ENCODE data around the gene WWOX. TPM values are rescaled to one million over a fixed set of nuclear protein-coding genes. Genes with fewer than 3 reads are reported as not detected.

Gene WWOX
- total and polyA plus RNA-seq, 2 donors (not counting 1 experiment from before 2014, with no cell fraction given): 10.5 to 42.3 TPM

DNA sequence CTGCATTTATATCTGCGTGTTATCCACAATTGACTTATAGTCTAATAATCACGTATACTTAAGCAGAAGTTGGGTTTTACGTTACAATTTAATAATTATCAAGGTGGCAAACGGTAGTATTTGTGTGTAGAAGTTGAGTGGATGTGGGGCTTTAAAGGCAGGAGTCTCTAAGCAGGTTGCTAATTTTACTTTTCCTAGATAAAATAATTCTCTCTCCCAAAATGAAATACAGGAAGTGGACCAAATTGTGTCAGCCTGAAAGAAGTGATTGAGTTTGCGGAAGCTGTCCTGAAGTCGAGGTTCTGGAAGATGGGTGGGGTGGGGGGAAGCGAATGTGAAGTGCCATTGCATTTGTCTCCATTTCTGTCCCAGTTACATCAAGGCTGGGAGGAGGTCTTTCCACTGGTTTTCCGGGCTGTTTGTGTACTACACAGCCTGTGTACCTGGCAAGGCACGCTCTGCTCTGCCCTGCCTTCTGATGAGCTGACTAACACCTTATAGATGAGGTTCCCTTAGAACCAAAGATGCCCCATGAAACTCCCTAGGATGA, 385.1 kb downstream of the WWOX start:
- no peaks in the 10 kb centered on the region for H3K27me3 Mint-ChIP-seq
- Histone ChIP-seq H3K4me1 (ENCODE audit: control insufficient read depth in 2 of 2, insufficient read depth in 2 of 2, low read length in 2 of 2) (no peaks in the 10 kb centered on the region), H4K20me1 (ENCODE audit: control insufficient read depth, insufficient read depth, low read length, poor library complexity, severe bottlenecking) (no peaks in the 10 kb centered on the region), H3K27me3 (replicated peaks in 1 of 4; ENCODE audit: control extremely low read depth in 1 of 4, control insufficient read depth in 3 of 4, insufficient read depth in 4 of 4, low read length in 3 of 4) (no peaks in the 10 kb centered on the region), H3K9me3 (ENCODE audit: control extremely low read depth in 1 of 3, control insufficient read depth in 2 of 3, insufficient read depth in 1 of 3, low read length in 2 of 3) (no peaks in the 10 kb centered on the region), H3K27ac (ENCODE audit: low read length in 2 of 2) (no peak overlapping the region), H3K79me2 (ENCODE audit: control insufficient read depth, insufficient read depth, low read length) (no peaks in the 10 kb centered on the region), H3K36me3 (replicated peaks in 1 of 2; ENCODE audit: control extremely low read depth in 1 of 2, control insufficient read depth in 1 of 2, extremely low read depth in 1 of 2, insufficient read depth in 2 of 2, low read length in 1 of 2) (no peaks in the 10 kb centered on the region), H3K4me3 (ENCODE audit: control extremely low read depth in 1 of 5, extremely low read depth in 1 of 5, insufficient read depth in 1 of 5, low read depth in 2 of 5, low read length in 4 of 5) (no peak overlapping the region), H3K9ac (ENCODE audit: low read length) (no peak overlapping the region), H3K4me2 (replicated peaks; ENCODE audit: low read depth, low read length, poor library complexity, severe bottlenecking) (no peak overlapping the region), H2AFZ (ENCODE audit: insufficient read depth, low read depth, low read length, poor library complexity, severe bottlenecking) (no peak overlapping the region)
- ChIA-PET CTCF (no interaction called here), POLR2A (no interaction called here)
- DNase-seq (no peak), ATAC-seq (ENCODE audit: low read depth) (no peak)
- intact Hi-C loops (cut with micrococcal nuclease): no loop called here
- H3K27ac Mint-ChIP-seq: no peak overlapping the region
- no peaks in the 10 kb centered on the region for H3K9me3 Mint-ChIP-seq (ENCODE audit: insufficient read depth)
- WGBS (ENCODE audit: insufficient coverage): 95% methylated on average over 3 of the region's 9 CpGs
- H3K4me1 Mint-ChIP-seq: no peaks in the 10 kb centered on the region
- no peak for TF ChIP-seq EZH2 (IDR thresholded peaks at IDR 0.05; ENCODE audit: borderline replicate concordance, insufficient read depth, low read depth, low read length, poor library complexity, severe bottlenecking)
- TF ChIP-seq, protein P1, sequence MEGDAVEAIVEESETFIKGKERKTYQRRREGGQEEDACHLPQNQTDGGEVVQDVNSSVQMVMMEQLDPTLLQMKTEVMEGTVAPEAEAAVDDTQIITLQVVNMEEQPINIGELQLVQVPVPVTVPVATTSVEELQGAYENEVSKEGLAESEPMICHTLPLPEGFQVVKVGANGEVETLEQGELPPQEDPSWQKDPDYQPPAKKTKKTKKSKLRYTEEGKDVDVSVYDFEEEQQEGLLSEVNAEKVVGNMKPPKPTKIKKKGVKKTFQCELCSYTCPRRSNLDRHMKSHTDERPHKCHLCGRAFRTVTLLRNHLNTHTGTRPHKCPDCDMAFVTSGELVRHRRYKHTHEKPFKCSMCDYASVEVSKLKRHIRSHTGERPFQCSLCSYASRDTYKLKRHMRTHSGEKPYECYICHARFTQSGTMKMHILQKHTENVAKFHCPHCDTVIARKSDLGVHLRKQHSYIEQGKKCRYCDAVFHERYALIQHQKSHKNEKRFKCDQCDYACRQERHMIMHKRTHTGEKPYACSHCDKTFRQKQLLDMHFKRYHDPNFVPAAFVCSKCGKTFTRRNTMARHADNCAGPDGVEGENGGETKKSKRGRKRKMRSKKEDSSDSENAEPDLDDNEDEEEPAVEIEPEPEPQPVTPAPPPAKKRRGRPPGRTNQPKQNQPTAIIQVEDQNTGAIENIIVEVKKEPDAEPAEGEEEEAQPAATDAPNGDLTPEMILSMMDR (IDR thresholded peaks at IDR 0.05): no peak
- H3K4me3 Mint-ChIP-seq: no peak overlapping the region

DNA sequence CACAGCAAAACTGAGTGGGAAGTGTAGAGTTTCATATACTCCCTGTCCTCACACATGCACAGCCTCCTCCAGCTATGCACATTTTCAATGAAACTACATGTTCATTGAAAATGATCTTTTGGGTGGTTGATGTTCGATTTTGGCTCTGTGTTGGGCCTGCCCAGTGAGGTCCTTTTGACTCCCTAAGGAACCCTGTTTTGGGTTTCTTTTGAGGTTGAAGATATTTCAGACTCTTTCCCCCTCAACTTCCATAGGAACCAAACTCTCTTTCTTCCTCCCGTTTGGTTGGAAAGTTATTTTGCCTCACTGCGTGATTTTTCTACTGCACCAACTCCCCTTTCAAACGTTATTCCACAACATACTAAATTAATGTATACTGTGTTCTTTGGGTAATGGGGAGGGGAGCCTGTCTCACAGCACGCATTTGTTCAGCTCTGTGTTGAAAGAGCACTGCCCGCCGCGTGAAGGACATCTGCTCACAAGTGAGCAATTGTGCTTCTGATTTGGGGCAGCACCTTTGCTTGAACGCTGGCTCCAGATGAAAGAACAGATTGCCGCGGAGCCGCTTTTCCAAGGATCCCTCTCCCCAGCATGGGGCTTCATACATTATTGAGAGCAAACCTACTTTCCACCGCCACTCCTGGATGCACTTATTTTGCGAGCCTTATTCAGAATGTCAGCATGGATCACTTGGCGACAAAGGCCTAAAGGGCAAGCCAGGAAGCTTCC, 385.9 kb downstream of the WWOX start:
- DNase-seq (no peak), ATAC-seq (ENCODE audit: low read depth) (no peak)
- TF ChIP-seq EZH2 (IDR thresholded peaks at IDR 0.05; ENCODE audit: borderline replicate concordance, insufficient read depth, low read depth, low read length, poor library complexity, severe bottlenecking): no peak
- TF ChIP-seq, protein P1 (IDR thresholded peaks at IDR 0.05): no peak
- no peaks in the 10 kb centered on the region for H3K36me3 ChIP-seq (replicated peaks in 1 of 2; ENCODE audit: control extremely low read depth in 1 of 2, control insufficient read depth in 1 of 2, extremely low read depth in 1 of 2, insufficient read depth in 2 of 2, low read length in 1 of 2)
- no peak overlapping the region for H3K4me3 ChIP-seq (ENCODE audit: control extremely low read depth in 1 of 5, extremely low read depth in 1 of 5, insufficient read depth in 1 of 5, low read depth in 2 of 5, low read length in 4 of 5)
- WGBS (ENCODE audit: insufficient coverage): 98% methylated on average over 8 of the region's 15 CpGs
- H3K27ac ChIP-seq (ENCODE audit: low read length in 2 of 2): no peak overlapping the region
- H3K27me3 Mint-ChIP-seq: no peaks in the 10 kb centered on the region
- H3K79me2 ChIP-seq (ENCODE audit: control insufficient read depth, insufficient read depth, low read length): no peaks in the 10 kb centered on the region
- H3K9me3 Mint-ChIP-seq (ENCODE audit: insufficient read depth): no peaks in the 10 kb centered on the region
- no peaks in the 10 kb centered on the region for H4K20me1 ChIP-seq (ENCODE audit: control insufficient read depth, insufficient read depth, low read length, poor library complexity, severe bottlenecking)
- H3K27me3 ChIP-seq (replicated peaks in 1 of 4; ENCODE audit: control extremely low read depth in 1 of 4, control insufficient read depth in 3 of 4, insufficient read depth in 4 of 4, low read length in 3 of 4): no peaks in the 10 kb centered on the region
- ChIA-PET CTCF (no interaction called here), POLR2A (no interaction called here)
- H3K9ac ChIP-seq (ENCODE audit: low read length): no peak overlapping the region
- H2AFZ ChIP-seq (ENCODE audit: insufficient read depth, low read depth, low read length, poor library complexity, severe bottlenecking): no peak overlapping the region
- no peak overlapping the region for H3K4me3 Mint-ChIP-seq
- H3K9me3 ChIP-seq (ENCODE audit: control extremely low read depth in 1 of 3, control insufficient read depth in 2 of 3, insufficient read depth in 1 of 3, low read length in 2 of 3): no peaks in the 10 kb centered on the region
- no peaks in the 10 kb centered on the region for H3K4me1 Mint-ChIP-seq
- H3K27ac Mint-ChIP-seq: no peak overlapping the region
- no peaks in the 10 kb centered on the region for H3K4me1 ChIP-seq (ENCODE audit: control insufficient read depth in 2 of 2, insufficient read depth in 2 of 2, low read length in 2 of 2)
- intact Hi-C loops (cut with micrococcal nuclease): no loop called here
- no peak overlapping the region for H3K4me2 ChIP-seq (replicated peaks; ENCODE audit: low read depth, low read length, poor library complexity, severe bottlenecking)
